Lower lobe of right lung (tissue), 2 donors: Measurements from ENCODE around the gene PARP11. TPM values are rescaled to one million over a fixed set of nuclear protein-coding genes. Genes with fewer than 3 reads are reported as not detected.

Experiments used
- ATAC-seq, 2 donors: fragments of 200-7000 bp; cut with Tn5 transposase; one replicate each; pipeline ENCODE4 v1.9.1; 2020 to 2022; ENCODE audit warnings: mild to moderate bottlenecking in 2 of 2, moderate library complexity in 2 of 2
- DNase-seq: peaks from one replicate; pipeline ENCODE4 v3.0.0-alpha.2; 2020
- H3K27ac ChIP-seq: fragments of 200-600 bp; one replicate; pipeline ENCODE4 v1.8.0; 2022
- H3K27me3 ChIP-seq: fragments of 200-600 bp; one replicate; pipeline ENCODE4 v1.8.0; 2022; ENCODE audit warnings: low read depth
- H3K36me3 ChIP-seq: fragments of 200-600 bp; one replicate; pipeline ENCODE4 v1.8.0; 2022; ENCODE audit warnings: mild to moderate bottlenecking
- H3K4me1 ChIP-seq: fragments of 200-600 bp; one replicate; pipeline ENCODE4 v1.8.0; 2022
- H3K4me3 ChIP-seq: fragments of 200-600 bp; one replicate; pipeline ENCODE4 v1.8.0; 2022; ENCODE audit warnings: mild to moderate bottlenecking
- H3K9me3 ChIP-seq: fragments of 200-600 bp; one replicate; pipeline ENCODE4 v1.8.0; 2022
- intact Hi-C: fragments of 100-400 bp; cut with DNase I; formaldehyde crosslinking; loops from one replicate; pipeline ENCODE4 v1.11.0; 2022
- total RNA-seq: library from RNA; stranded (reverse); fragmentation: NEBNext Ultra II Directional; extraction: Animal tissue kit (Norgen Biotek cat#: 25700); gene quantifications from one replicate; pipeline ENCODE4 v1.2.1, GENCODE V29; 2021
- TF ChIP-seq, protein P1 (sequence below): fragments of 200-600 bp; IDR thresholded peaks from one replicate; pipeline ENCODE4 v1.8.0; 2022; ENCODE audit warnings: antibody characterized with exemption, mild to moderate bottlenecking
- donor health status: DM: no; HTN: yes; CAD: no; lungs with severe emphysema.

Gene PARP11
- total RNA-seq, 1 donor from 2014 or later, result 14.0 TPM

DNA sequence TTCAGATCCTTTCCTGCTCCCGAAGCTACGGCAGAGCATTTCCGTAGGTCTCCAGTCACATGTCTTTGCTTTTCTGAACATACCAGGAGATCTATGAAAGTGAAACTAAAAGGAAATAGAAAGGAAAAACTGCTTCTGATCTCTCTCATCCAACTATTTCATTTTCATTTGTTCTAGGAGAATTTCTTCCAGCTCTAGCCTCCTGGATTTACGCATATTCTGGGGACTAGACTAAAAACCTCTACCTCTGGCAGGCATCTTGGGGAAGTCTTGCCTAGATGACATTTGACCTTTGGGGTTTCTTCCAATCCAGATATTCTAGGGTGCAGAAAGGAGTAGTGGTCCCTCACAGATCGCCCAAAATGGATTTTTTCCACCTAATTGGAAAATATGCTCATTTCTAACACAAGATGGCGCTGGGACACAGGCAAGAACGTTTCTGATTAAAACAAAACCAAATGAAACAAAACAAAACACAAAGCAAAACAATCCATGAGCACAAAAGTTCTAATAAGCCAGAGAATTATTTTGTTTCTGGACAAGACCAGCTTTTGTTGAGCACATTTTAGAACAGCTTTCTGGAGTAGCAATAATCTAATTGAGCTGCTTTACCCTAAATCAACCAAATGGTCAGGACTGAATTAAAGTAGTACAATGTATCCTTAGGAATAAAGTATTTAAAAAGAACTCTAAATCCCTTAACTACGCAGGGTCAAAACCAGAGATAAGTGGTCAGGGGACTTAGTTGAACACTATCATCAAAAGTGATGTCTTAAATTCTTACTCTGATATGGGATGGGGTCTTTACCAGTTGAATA lies 12.3 kb upstream of the PARP11 start:
- no peak for DNase-seq

DNA sequence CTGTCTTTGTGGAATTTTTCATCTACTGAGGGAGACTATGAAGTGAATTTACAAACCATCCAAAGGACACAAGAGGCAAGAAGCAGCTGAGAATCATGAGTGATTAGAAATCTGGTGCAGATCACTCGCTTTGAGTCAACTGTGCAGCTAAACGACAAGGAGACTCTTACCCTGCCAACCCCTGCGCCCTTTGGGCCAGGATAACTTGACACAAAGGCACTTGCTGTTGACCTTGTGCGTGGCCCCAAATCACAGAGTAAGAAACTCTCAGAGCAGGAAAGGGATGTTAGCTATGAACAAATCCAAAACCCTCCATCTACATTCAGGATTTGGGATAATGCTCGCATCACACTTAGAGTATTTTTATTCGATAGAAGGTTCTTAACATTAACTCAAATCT lies 11.5 kb upstream of the PARP11 start:
- Histone ChIP-seq H3K27me3 (no peaks in the 10 kb centered on the region), H3K27ac (peak overlapping the region; percentile 44), H3K4me3 (no peak overlapping the region), H3K9me3 (no peaks in the 10 kb centered on the region), H3K36me3 (no peaks in the 10 kb centered on the region), H3K4me1 (no peaks in the 10 kb centered on the region)
- intact Hi-C loops, result no loop called here
- no peak for ATAC-seq
- TF ChIP-seq, protein P1, sequence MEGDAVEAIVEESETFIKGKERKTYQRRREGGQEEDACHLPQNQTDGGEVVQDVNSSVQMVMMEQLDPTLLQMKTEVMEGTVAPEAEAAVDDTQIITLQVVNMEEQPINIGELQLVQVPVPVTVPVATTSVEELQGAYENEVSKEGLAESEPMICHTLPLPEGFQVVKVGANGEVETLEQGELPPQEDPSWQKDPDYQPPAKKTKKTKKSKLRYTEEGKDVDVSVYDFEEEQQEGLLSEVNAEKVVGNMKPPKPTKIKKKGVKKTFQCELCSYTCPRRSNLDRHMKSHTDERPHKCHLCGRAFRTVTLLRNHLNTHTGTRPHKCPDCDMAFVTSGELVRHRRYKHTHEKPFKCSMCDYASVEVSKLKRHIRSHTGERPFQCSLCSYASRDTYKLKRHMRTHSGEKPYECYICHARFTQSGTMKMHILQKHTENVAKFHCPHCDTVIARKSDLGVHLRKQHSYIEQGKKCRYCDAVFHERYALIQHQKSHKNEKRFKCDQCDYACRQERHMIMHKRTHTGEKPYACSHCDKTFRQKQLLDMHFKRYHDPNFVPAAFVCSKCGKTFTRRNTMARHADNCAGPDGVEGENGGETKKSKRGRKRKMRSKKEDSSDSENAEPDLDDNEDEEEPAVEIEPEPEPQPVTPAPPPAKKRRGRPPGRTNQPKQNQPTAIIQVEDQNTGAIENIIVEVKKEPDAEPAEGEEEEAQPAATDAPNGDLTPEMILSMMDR, result no peak
- DNase-seq, result no peak

More for the DNA sequence above, 12.3 kb upstream of the PARP11 start:
- intact Hi-C loops, result no loop called here
- Histone ChIP-seq H3K4me3 (peak overlapping the region; percentile 39), H3K27me3 (no peaks in the 10 kb centered on the region), H3K36me3 (no peaks in the 10 kb centered on the region), H3K27ac (peak overlapping the region; percentile 44), H3K9me3 (no peaks in the 10 kb centered on the region), H3K4me1 (no peaks in the 10 kb centered on the region)
- peak; percentile 41 to 51 for ATAC-seq
- TF ChIP-seq, protein P1, result peak; percentile 81

DNA sequence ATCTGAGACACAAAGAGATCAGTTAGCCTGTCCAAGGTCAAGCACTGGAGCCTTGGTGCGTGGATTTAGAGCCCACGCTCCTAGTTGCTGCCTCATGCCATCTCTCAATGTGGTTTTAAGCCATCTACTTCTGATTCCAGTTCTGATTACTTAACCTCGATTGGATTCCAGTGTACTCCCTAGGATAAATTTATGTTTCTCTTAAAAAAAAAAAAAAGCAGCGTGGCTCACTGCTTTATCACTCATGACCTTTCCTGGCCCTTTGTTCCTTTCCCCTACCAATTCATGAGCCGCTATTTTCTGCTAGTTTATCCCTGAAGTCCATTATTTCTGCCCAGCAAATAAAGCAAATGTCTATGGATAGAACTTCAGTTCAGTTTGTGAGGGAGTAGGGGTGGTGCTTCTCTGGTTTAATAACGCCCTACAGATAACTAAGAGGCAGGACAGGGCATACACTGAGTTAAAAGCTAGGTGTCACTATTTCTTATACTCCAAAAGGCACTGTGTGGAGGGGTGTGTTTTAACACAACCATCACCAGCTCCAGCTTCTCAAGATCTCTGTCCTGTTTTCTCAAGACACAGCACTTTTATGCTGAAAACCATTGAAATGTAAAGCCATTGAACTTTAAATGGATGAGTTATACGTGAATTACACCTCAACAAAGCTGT lies 9.8 kb upstream of the PARP11 start:
- intact Hi-C loops, result no loop called here
- TF ChIP-seq, protein P1, result peak; percentile 11
- no peaks in the 10 kb centered on the region for H3K9me3 ChIP-seq

DNA sequence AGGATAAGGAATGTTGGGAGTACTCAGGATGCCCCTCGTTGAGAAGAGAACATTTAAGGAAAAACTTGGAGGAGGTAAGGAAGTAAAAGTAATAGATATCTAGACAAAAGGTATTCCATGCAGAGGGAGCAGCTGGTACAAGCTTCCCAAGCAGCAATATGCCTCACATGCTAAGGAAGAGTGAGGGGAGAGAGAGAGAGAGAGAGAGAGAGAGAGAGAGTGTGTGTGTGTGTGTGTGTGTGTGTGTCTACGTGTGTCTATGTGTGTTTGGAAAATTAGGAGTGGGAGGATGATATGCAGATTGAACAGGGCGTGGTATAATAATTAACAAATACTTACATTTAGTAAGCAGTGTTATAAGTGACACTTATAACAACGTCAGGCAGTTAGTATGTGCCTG lies 9.2 kb upstream of the PARP11 start:
- Histone ChIP-seq H3K9me3 (no peaks in the 10 kb centered on the region), H3K27me3 (no peaks in the 10 kb centered on the region), H3K27ac (no peak overlapping the region), H3K4me1 (no peaks in the 10 kb centered on the region), H3K4me3 (no peak overlapping the region), H3K36me3 (no peaks in the 10 kb centered on the region)
- no peak for ATAC-seq
- intact Hi-C loops, result no loop called here
- TF ChIP-seq, protein P1, result no peak
- DNase-seq, result no peak

More for the DNA sequence above, 9.8 kb upstream of the PARP11 start:
- Histone ChIP-seq H3K4me1 (no peaks in the 10 kb centered on the region), H3K27ac (no peak overlapping the region), H3K4me3 (no peak overlapping the region), H3K36me3 (no peaks in the 10 kb centered on the region), H3K27me3 (no peaks in the 10 kb centered on the region)
- DNase-seq (no peak), ATAC-seq (peak in 1 of 2 donors; percentile 46)

DNA sequence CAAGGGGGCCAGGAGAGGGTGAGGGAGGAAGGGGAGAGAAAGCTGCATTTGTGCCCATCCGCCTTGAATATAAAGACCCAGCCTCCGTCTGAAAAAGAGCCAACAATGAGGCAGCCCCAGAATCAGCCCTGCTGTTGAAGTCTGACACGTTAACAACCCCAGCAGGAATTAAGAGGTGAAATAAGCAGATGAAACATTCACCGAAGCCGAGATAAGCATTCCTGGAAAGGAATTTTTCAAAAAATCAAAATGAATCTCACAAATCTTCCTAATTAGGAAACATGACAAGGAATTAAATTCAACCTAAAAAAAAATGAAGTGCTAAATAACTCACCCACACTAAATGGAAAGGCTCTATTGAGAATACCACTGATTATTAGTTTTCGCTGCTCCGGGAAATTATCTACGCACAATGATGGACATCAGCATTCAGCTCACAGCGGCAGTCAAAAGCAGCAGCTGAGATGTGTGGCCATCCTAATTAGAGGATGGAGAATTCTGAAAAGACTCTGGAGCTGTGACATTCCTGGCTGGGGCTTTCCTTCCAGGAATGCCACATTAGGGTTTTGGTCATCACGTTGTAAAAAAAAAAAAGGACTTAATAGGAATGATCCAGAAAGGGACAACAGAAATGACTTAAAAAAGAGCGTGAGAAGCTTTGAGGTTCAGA lies 8.2 kb upstream of the PARP11 start:
- ATAC-seq, result no peak

More for the DNA sequence above, 8.2 kb upstream of the PARP11 start:
- H3K27me3 ChIP-seq, result no peaks in the 10 kb centered on the region
- H3K4me1 ChIP-seq, result no peaks in the 10 kb centered on the region
- no peaks in the 10 kb centered on the region for H3K36me3 ChIP-seq
- TF ChIP-seq, protein P1, result no peak
- H3K27ac ChIP-seq, result no peak overlapping the region
- no peak overlapping the region for H3K4me3 ChIP-seq
- H3K9me3 ChIP-seq, result no peaks in the 10 kb centered on the region
- intact Hi-C loops, result no loop called here
- DNase-seq, result no peak
